ENCODE measurements around the gene C1QC. TPM values are rescaled to one million over a fixed set of nuclear protein-coding genes. Genes with fewer than 3 reads are reported as not detected.

Gene C1QC
- total RNA-seq, 2 experiments from 2014 or later, result not detected

DNA sequence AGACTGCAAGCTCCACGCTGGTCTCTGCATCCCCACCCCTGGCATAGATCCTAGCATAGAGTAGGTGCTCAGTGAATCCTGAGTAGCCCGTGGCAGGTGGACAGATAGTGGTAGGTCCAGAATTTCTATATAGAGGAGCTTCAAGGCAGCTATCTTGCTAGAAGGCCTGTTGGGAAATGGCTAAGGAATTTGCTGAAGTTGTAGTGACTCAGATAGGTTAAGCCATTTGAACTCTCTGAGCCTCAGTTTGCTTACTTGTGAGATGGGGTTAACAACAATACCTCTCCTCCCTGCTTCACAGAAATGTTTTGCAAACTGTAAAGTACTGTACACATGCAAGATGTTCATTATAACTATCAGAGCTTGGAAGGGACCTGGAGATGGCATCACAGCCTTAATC, 43.8 kb downstream of the C1QC start:
- ChIA-PET CTCF (no interaction called here), POLR2A (no interaction called here)
- H3K36me3 Mint-ChIP-seq (ENCODE audit: low read depth), result no peaks in the 10 kb centered on the region

GRCh38 chr1:22688466-22688865, 45.0 kb downstream of the C1QC start:
- ChIA-PET POLR2A (no interaction called here), CTCF (no interaction called here)
- Mint-ChIP-seq H3K4me3 (no peak overlapping the region), H3K9me3 (no peaks in the 10 kb centered on the region), H3K4me1 (no peaks in the 10 kb centered on the region), H3K36me3 (ENCODE audit: low read depth) (no peaks in the 10 kb centered on the region), H3K27ac (no peak overlapping the region), H3K27me3 (peaks cover 9% of the 10 kb centered on the region)
- no peak for DNase-seq

More for the DNA sequence above, 43.8 kb downstream of the C1QC start:
- peaks cover 9% of the 10 kb centered on the region for H3K27me3 Mint-ChIP-seq
- no peak overlapping the region for H3K4me3 Mint-ChIP-seq
- H3K9me3 Mint-ChIP-seq, result no peaks in the 10 kb centered on the region
- no peak overlapping the region for H3K27ac Mint-ChIP-seq
- DNase-seq, result no peak
- no peaks in the 10 kb centered on the region for H3K4me1 Mint-ChIP-seq

GRCh38 chr1:22689505-22689904, 46.1 kb downstream of the C1QC start:
- no peak overlapping the region for H3K27ac Mint-ChIP-seq
- DNase-seq, result no peak
- H3K36me3 Mint-ChIP-seq (ENCODE audit: low read depth), result no peaks in the 10 kb centered on the region
- H3K4me3 Mint-ChIP-seq, result no peak overlapping the region
- H3K4me1 Mint-ChIP-seq, result no peaks in the 10 kb centered on the region
- H3K27me3 Mint-ChIP-seq, result peaks cover 5% of the 10 kb centered on the region
- H3K9me3 Mint-ChIP-seq, result no peaks in the 10 kb centered on the region
- POLR2A ChIA-PET, result no interaction called here
- CTCF ChIA-PET, result no interaction called here

- POLR2A ChIA-PET, result no interaction called here
- Mint-ChIP-seq H3K9me3 (no peaks in the 10 kb centered on the region), H3K27ac (no peak overlapping the region), H3K36me3 (ENCODE audit: low read depth) (no peaks in the 10 kb centered on the region), H3K4me1 (no peaks in the 10 kb centered on the region), H3K27me3 (peaks cover 2% of the 10 kb centered on the region), H3K4me3 (no peak overlapping the region)
- no peak for DNase-seq
- CTCF ChIA-PET, result interaction anchor here (0.6 to 2.0 kb wide), 2 partner anchors 13 to 569 kb away, joined by 3 to 7 read pairs; no protein-coding TSS in a partner anchor
These were observed 47.8 kb downstream of the C1QC start for GRCh38 chr1:22691031-22691753.

GRCh38 chr1:22694172-22694571, 50.7 kb downstream of the C1QC start:
- H3K4me3 Mint-ChIP-seq, result no peak overlapping the region
- H3K4me1 Mint-ChIP-seq, result no peaks in the 10 kb centered on the region
- POLR2A ChIA-PET, result no interaction called here
- peaks cover 2% of the 10 kb centered on the region for H3K27me3 Mint-ChIP-seq
- no peak for DNase-seq
- no peaks in the 10 kb centered on the region for H3K9me3 Mint-ChIP-seq
- CTCF ChIA-PET, result no interaction called here
- H3K36me3 Mint-ChIP-seq (ENCODE audit: low read depth), result no peaks in the 10 kb centered on the region
- no peak overlapping the region for H3K27ac Mint-ChIP-seq

DNA sequence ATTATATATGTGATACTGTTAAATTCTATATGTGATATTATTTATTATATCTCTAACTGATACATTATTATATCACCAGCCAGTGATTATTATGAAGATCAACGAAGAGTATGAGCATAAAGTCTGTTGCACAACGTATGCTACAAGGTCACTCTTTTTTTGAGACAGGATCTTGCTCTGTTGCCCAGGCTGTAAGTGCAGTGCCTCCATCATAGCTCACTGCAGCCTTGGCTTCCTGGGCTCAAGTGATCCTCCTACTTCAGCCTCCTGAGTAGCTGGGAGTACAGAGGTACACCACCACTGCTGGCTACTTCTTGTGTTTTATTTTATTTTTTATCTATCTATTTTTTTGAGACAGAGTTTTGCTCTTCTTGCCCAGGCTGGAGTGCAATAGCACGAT, 53.2 kb downstream of the C1QC start:
- no peak overlapping the region for H3K27ac Mint-ChIP-seq
- ChIA-PET POLR2A (no interaction called here), CTCF (no interaction called here)
- H3K27me3 Mint-ChIP-seq, result peaks cover 3% of the 10 kb centered on the region
- H3K4me1 Mint-ChIP-seq, result no peaks in the 10 kb centered on the region
- no peak for DNase-seq
- no peaks in the 10 kb centered on the region for H3K9me3 Mint-ChIP-seq
- H3K36me3 Mint-ChIP-seq (ENCODE audit: low read depth), result no peaks in the 10 kb centered on the region
- no peak overlapping the region for H3K4me3 Mint-ChIP-seq

Other genes starting within 250 kb of the C1QC start
- 10 to 100 TPM; 15.2 to 15.3 TPM for gene ZBTB40, start 191.8 kb upstream of the C1QC start, total RNA-seq
- not detected for gene EPHA8, start 80.1 kb upstream of the C1QC start, total RNA-seq
- gene C1QA, start 7.0 kb upstream of the C1QC start, total RNA-seq, result not detected
- not detected for gene C1QB, start 9.6 kb downstream of the C1QC start, total RNA-seq
- not detected for gene EPHB2, start 67.2 kb downstream of the C1QC start, total RNA-seq

Measured in activated CD4-positive, alpha-beta memory T cell treated with anti-CD3 and anti-CD28 coated beads, Interleukin-2, amount 10 ng/mL, durations not matched to agents 7 days and 5 days (primary cell).